GM06990 (cell line): Measurements from ENCODE around the gene NDUFA3.
"Not testable (repeated sequence)": the region's sequence is repeated elsewhere in the genome, so short reads cannot be mapped to it uniquely, and the experiment has no call there.

Experiments used
- DNase-seq: peaks from one replicate; pipeline ENCODE4 v3.0.0-alpha.2; 2011; ENCODE audit not compliant: insufficient read length; ENCODE audit errors: extremely low read depth
- H3K27me3 ChIP-seq: replicated peaks from 2 replicates; pipeline ENCODE4 v1.6.0; 2011; ENCODE audit warnings: low read length; ENCODE audit not compliant: control insufficient read depth, insufficient read depth
- H3K36me3 ChIP-seq: 2 replicates; pipeline ENCODE4 v1.5.1; 2011; ENCODE audit warnings: low read length; ENCODE audit not compliant: control insufficient read depth, insufficient read depth
- H3K4me3 ChIP-seq: replicated peaks from 2 replicates; pipeline ENCODE4 v1.5.1; 2011; ENCODE audit warnings: low read depth, mild to moderate bottlenecking, control low read depth, low read length
- CTCF ChIP-seq: IDR thresholded peaks from 2 replicates; pipeline ENCODE4 v1.5.1; 2011; ENCODE audit warnings: low read length, control low read depth, mild to moderate bottlenecking, inconsistent platforms; ENCODE audit not compliant: insufficient read depth, poor library complexity, severe bottlenecking

The NDUFA3 gene

GRCh38 chr19:54074851-54075250, 27.8 kb upstream of the NDUFA3 start:
- no peak for TF ChIP-seq CTCF
- no peak overlapping the region for H3K4me3 ChIP-seq
- H3K27me3 ChIP-seq: no peaks in the 10 kb centered on the region
- H3K36me3 ChIP-seq: no peaks in the 10 kb centered on the region
- no peak for DNase-seq

DNA sequence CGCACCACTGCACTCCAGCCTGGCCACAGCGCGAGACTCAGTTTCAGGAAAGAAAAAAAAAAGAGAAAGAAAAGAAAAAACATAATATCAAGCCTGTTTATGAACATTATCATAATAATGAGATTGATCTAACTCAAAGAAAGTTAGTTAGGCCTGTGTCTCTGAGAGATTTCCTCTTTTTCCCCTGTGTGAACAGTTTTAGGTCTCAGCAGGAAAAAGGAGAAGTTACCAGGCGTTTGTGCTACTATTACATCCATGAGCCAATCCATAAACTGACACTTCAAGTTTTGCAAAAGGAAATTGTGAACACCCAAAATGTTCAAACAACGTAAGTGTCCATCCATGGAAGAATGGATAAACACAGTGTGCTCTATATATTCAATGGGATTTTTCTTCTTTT, 25.3 kb upstream of the NDUFA3 start:
- no peaks in the 10 kb centered on the region for H3K27me3 ChIP-seq
- no peak for TF ChIP-seq CTCF
- DNase-seq: no peak
- no peaks in the 10 kb centered on the region for H3K36me3 ChIP-seq
- no peak overlapping the region for H3K4me3 ChIP-seq

DNA sequence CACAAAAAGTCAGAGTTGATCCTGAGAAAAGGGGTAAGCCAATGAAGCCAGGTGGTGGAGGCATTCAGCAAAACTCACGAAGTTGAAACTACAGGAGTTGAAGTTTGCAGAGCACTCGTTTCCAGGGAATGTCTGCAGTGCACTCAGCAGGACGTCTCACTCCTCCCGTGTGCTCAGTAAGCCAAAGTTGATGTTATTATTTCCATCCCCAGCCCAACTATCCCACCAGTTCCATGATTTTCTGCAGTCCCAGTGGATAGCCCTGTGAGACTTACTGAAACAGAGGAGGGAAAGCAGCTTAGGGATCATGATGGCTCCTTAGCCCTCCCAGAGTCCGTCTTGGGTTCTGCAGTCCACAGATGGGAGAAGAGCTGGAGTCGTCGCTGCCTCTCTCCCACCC, 21.6 kb upstream of the NDUFA3 start, which contains the start of gene TARM1:
Gene TARM1 (minus strand): TSS at position 334 of the 400 bp plus-strand sequence. CDS start 25 bp downstream, at position 309.
- no peak within 1 kb of the TSS for H3K4me3 ChIP-seq
- DNase-seq: no peak
- H3K27me3 ChIP-seq: no peaks in the 10 kb centered on the region
- no peaks in the 10 kb centered on the region for H3K36me3 ChIP-seq
- no peak for TF ChIP-seq CTCF

DNA sequence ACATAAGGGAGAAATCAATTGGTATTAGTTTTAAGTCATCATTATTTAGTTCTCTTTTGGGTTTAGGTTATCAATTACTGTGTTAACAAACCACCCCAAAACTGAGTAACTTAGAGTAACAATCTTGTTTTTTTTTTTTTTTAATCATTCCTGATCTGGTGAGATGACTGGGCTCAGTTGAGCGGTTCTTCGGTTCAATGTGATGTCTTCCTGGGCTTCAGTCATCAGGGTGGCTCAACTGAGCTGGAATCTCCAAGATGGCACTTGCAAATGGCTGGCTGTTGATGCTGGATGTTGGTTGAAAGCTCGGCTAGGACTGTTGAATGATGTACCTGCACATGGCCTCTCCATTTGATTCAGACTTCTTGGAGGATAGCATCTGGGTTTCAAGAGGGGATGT, 18.2 kb upstream of the NDUFA3 start:
- no peaks in the 10 kb centered on the region for H3K36me3 ChIP-seq
- no peak overlapping the region for H3K4me3 ChIP-seq
- no peaks in the 10 kb centered on the region for H3K27me3 ChIP-seq
- no peak for DNase-seq
- no peak for TF ChIP-seq CTCF

DNA sequence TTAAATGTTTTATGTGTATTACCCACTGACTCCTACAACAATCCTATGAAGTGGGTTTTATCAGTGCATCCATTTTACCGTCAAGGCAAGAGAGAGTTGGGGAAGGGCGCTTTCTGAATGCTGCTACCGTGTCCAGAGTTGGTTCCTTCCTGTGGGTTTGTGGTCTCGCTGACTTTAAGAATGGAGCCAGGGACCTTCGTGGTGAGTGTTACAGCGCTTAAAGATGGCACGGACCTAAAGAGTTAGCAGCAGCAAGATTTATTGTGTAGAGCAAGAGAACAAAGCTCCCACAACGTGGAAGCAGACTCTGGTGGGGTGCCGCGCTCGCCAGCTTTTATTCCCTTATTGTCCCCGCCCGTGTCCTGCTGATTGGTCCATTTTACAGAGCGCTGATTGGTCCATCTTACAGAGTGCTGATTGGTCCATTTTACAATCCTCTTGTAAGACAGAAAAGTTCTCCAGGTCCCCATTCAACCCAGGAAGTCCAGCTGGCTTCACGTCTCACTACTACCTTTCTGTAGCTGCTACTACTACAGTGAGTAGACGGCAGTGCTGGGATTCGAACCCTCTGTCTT, 8.1 kb upstream of the NDUFA3 start:
- no peak overlapping the region for H3K4me3 ChIP-seq
- H3K36me3 ChIP-seq: no peaks in the 10 kb centered on the region
- H3K27me3 ChIP-seq: no peaks in the 10 kb centered on the region
- DNase-seq: no peak
- no peak for TF ChIP-seq CTCF

DNA sequence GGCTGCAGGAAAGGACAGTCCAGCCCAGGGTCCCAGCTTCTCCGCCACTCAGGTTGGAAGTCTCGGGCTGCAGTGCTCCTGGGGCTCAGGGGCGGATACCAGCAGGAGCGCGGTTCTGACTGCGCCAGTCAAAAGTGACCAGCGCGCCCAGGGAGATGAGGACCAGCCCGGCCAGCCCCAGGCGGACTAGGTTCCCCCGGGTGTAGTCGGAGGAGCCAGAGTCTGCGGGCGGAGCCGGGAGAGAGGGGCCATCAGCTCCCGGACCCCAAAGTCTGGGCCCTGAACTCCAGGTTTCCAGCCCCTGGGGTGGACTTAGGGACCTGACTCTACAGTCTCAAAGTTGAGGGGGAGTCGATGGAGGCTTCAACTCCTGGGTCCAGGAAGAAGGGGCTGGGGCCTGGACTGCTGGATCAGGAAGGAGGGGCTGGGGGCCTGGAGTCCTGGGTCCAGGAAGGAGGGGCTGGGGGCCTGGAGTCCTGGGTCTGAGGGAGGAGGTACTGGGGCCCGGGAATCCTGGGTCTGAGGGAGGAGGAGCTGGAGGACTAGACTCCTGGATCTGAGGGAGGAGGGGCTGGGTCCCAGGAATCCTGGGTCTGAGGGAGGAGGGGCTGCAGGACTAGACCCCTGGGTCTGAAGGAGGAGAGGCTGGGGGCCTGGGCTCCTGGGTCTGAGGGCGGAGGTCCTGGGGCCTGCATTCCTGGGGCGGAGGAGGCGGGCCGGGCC, 7.4 kb upstream of the NDUFA3 start:
- Histone ChIP-seq H3K36me3 (no peaks in the 10 kb centered on the region), H3K27me3 (no peaks in the 10 kb centered on the region), H3K4me3 (no peak overlapping the region)
- DNase-seq: no peak
- TF ChIP-seq CTCF: no peak

GRCh38 chr19:54095859-54096616, 6.6 kb upstream of the NDUFA3 start:
- H3K27me3 ChIP-seq: not testable (repeated sequence)

More at GRCh38 chr19:54095859-54096616, 6.6 kb upstream of the NDUFA3 start:
- H3K4me3 ChIP-seq, H3K36me3 ChIP-seq: not testable (repeated sequence)
- DNase-seq: peak; percentile 53
